Hippocampal formation (tissue), 2 donors: ENCODE results near the gene SPPL3.

Experiments used
- DNase-seq, 2 donors: peaks; one replicate each; lab custom pipeline; 2025; lab: John Stamatoyannopoulos, UW

SPPL3 gene

GRCh38 chr12:120722784-120723183, 181.4 kb downstream of the SPPL3 start:
- no peak for DNase-seq

DNA sequence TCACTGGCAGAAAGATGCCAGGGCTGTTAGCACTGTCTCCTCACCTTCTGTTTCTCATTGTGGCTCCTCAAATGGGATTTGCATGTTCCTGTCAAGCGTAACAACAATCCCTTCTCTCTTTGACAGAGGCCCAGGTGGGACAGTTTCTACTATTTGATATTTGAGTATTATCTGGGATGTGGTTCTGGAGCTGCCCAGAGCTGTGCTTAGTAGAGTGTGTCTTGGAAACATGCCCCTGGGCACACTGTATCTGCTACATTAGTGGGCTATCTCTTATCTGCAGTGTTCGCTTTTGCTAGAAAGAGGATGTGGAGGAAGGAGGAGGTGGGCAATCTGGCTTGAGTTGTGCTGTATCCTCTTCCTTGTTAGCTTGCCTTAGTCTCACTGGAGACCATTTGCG, 182.3 kb downstream of the SPPL3 start:
- no peak for DNase-seq

DNA sequence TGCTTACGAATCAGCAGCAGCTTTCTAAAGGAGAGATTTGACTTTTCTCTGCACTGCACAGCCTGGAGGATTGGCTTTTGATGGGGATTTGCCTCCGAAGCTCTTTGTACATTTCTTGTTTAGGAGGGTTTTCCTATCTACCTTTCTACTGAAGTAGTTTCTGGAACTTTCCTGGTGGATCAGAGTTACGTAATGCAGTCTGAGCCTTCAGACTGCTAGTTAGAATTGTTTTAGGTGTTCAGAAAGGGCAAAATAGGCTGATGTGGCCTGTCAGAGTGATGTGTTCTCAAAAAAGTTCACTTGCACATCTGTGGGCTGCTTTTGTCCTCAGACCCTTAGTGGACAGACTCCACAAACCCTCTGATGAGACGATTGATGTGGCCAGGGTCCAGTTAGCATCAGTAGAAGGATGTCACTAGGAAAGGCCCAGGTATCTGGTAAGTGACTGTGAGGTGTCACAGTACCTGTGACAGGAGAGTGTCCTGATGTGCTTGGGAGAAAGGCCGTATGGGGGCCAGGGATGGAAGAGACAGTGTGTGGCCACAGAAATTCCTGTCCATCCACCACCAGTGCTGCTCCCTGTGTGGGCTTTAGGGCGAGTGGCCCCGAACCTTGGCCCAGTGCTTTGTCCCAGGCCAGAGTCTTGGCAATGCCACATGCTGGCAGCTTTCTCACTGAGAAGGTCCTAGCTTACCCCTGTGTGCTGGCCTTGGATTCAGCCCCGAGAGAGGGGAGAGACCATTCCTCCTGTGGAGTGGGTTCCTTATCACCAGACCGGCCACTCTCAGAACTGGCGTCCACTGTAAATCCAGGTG, 183.0 kb downstream of the SPPL3 start:
- DNase-seq, result no peak

DNA sequence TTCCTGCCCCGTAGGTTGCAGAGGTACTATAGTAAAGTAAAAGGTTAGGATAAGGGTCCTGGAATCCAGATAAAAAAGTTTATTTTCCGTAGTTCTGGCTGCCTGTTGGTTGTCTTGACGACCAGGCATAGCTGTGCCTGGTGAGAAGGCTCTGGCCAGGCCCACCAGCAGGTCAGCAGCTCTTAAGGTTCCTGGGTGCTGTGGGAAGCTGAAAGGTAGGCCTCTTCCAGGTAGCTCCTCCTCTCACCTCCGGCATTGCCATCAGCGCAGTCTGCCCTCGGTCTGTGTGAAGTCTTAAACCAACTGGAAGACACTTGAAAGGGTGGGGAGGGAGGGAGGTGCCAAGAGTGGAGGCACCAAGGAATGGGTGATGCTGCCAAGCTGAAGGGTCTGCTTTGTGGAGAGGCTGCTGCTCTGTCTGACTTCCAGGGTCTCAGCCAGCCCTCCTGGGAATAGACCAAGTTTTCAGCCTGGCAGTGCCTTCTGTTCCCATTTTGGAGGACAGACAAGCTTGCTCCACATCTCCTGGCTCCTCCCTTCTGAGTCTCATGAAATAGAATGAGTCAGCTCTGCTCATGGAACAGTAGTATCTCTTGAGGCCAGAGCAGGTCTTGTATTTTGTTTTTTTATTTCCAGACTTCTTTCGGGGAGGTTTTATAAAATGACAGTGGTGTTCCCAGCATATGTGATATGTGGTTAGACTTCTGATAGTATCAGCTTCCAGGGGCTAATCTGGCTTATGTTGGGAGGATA, 183.7 kb downstream of the SPPL3 start:
- DNase-seq, result peak; percentile 10 to 53

- no peak for DNase-seq
Observed at GRCh38 chr12:120719496-120720233, 184.5 kb downstream of the SPPL3 start.

GRCh38 chr12:120719072-120719471, 185.1 kb downstream of the SPPL3 start:
- no peak for DNase-seq

GRCh38 chr12:120718055-120718454, 186.1 kb downstream of the SPPL3 start:
- DNase-seq, result no peak

GRCh38 chr12:120713861-120714482, 190.2 kb downstream of the SPPL3 start:
- peak; percentile 58 to 74 for DNase-seq

DNA sequence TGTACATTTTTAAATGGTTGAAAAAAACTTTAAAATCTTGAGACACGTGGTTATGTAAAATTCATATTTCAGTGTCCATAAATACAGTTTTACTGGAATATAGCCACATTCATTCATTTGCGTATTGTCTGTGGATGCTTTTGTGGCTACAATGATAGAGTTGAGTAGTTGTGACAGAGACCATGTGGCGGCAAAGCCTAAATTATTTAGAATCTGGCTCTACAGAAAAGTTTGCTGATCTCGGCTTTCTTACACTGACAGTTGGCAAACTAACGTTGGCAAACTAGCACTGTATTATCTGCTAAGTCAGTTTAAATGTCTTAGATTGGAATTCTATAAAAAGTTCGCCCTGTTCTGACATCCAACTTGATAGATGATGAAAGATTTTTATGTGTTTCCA, 191.5 kb downstream of the SPPL3 start:
- no peak for DNase-seq
